ENCODE results near the gene NEXN. TPM values are rescaled to one million over a fixed set of nuclear protein-coding genes. Genes with fewer than 3 reads are reported as not detected.
A peak's percentile ranks its signal among the peaks of the same experiment; 100 is the strongest.
"Not testable (repeated sequence)": the region's sequence is repeated elsewhere in the genome, so short reads cannot be mapped to it uniquely, and the experiment has no call there.

Gene NEXN
- total RNA-seq, 4 donors from 2014 or later: 0.76 to 34.1 (median 8.2) TPM

DNA sequence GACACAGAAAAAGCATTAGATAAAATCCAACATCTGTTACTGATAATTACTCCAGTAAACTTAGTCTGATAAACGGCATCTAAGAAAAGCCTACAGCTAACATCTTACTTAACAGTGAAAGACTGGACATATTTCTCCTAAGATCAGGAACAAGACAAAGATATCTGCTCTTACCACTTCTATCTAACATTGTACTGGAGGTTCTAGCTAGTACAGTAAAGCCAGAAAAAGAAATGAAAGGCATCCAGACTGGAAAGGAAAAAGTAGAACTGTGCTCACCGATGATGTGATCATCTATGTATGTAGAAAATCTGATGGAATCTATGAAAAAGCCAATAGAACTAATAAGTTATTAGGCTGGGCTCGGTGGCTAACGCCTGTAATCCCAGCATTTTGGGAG, 21.7 kb downstream of the NEXN start:
- 86 to 87% methylated on average over 4 of the region's 4 CpGs for WGBS, 2 donors
- Histone ChIP-seq H3K36me3 (no peaks in the 10 kb centered on the region), H3K4me1 (no peaks in the 10 kb centered on the region), H3K9me3 (no peaks in the 10 kb centered on the region), H3K27me3 (no peaks in the 10 kb centered on the region), H3K4me3 (no peak overlapping the region), H3K27ac (no peak overlapping the region)
- no peak for DNase-seq
- intact Hi-C loops (cut with DNase I): no loop called here
- TF ChIP-seq, protein P1, sequence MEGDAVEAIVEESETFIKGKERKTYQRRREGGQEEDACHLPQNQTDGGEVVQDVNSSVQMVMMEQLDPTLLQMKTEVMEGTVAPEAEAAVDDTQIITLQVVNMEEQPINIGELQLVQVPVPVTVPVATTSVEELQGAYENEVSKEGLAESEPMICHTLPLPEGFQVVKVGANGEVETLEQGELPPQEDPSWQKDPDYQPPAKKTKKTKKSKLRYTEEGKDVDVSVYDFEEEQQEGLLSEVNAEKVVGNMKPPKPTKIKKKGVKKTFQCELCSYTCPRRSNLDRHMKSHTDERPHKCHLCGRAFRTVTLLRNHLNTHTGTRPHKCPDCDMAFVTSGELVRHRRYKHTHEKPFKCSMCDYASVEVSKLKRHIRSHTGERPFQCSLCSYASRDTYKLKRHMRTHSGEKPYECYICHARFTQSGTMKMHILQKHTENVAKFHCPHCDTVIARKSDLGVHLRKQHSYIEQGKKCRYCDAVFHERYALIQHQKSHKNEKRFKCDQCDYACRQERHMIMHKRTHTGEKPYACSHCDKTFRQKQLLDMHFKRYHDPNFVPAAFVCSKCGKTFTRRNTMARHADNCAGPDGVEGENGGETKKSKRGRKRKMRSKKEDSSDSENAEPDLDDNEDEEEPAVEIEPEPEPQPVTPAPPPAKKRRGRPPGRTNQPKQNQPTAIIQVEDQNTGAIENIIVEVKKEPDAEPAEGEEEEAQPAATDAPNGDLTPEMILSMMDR (IDR thresholded peaks at IDR 0.05): no peak
- TF ChIP-seq POLR2A (IDR thresholded peaks at IDR 0.05): no peak

DNA sequence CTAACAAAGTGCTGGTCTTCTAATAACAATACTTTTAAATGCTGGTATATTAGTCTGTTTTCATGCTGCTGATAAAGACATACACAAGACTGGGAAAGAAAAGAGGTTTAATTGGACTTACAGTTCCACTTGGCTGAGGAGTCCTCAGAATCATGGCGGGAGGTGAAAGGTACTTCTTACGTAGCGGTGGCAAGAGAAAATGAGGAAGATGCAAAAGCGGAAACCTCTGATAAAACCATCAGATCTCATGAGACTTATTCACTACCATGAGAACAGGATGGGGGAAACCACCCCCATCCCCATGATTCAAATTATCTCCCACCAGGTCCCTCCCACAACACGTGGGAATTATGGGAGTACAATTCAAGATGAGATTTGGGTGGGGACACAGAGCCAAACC, 30.5 kb downstream of the NEXN start:
- H3K4me1 ChIP-seq; H3K27me3 ChIP-seq; H3K27ac ChIP-seq; H3K36me3 ChIP-seq; intact Hi-C loops (cut with DNase I); H3K4me3 ChIP-seq; DNase-seq; H3K9me3 ChIP-seq: not testable (repeated sequence)
- WGBS, 2 donors: 83 to 85% methylated on average over 5 of the region's 5 CpGs

DNA sequence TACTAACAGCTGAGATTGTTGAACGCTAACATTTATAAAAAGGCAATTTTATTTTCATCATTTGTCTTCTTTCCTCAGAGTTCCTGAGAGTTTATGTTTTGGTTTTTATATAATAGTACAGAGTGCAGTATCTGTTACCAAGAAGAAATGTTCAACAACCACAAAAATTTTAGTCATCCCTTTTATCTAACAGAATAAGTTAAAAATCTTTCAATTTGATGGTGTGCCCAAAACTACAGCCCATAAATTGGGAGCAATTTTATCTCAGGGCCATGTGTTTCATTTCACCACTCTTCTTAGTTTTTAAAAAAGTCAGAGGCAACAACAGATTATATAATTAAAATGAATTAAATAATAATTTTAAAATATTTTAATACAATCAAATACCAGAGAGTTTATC, 37.1 kb downstream of the NEXN start:
- no peak overlapping the region for H3K27ac ChIP-seq
- no peaks in the 10 kb centered on the region for H3K9me3 ChIP-seq
- TF ChIP-seq, protein P1 (IDR thresholded peaks at IDR 0.05): no peak
- TF ChIP-seq POLR2A (IDR thresholded peaks at IDR 0.05): no peak
- no peak overlapping the region for H3K4me3 ChIP-seq
- 36 to 74% methylated on average over 1 of the region's 1 CpG for WGBS, 2 donors
- intact Hi-C loops (cut with DNase I): no loop called here
- no peak for DNase-seq
- no peaks in the 10 kb centered on the region for H3K4me1 ChIP-seq
- no peaks in the 10 kb centered on the region for H3K27me3 ChIP-seq
- peaks cover 0 to 13% (median 0%) of the 10 kb centered on the region in 3 donors for H3K36me3 ChIP-seq

DNA sequence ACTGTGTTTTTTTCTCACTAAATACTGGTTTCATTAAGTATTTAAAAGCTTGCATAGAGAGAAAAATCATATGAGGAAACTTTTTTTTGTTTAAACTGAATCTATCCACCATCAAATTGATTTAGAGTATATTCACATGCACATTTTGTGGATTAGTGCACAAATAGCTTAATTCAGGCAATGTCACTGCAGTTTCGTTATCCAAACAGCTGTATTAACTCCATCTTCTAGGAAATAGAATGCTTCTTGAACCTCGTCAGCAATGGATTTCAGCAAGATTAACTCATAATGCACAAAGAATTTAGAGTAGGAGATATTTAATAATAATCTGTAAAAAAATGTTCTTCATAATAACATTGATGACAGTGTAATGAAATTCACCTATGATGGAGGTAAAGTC, 37.5 kb downstream of the NEXN start:
- Histone ChIP-seq H3K4me3 (no peak overlapping the region), H3K27ac (no peak overlapping the region), H3K9me3 (no peaks in the 10 kb centered on the region), H3K27me3 (no peaks in the 10 kb centered on the region), H3K36me3 (peaks cover 0 to 14% (median 0%) of the 10 kb centered on the region in 3 donors), H3K4me1 (no peaks in the 10 kb centered on the region)
- 51% methylated on average over 2 of the region's 2 CpGs for WGBS, 2 donors
- intact Hi-C loops (cut with DNase I): no loop called here
- TF ChIP-seq, protein P1 (IDR thresholded peaks at IDR 0.05): no peak
- no peak for TF ChIP-seq POLR2A (IDR thresholded peaks at IDR 0.05)
- DNase-seq: no peak

DNA sequence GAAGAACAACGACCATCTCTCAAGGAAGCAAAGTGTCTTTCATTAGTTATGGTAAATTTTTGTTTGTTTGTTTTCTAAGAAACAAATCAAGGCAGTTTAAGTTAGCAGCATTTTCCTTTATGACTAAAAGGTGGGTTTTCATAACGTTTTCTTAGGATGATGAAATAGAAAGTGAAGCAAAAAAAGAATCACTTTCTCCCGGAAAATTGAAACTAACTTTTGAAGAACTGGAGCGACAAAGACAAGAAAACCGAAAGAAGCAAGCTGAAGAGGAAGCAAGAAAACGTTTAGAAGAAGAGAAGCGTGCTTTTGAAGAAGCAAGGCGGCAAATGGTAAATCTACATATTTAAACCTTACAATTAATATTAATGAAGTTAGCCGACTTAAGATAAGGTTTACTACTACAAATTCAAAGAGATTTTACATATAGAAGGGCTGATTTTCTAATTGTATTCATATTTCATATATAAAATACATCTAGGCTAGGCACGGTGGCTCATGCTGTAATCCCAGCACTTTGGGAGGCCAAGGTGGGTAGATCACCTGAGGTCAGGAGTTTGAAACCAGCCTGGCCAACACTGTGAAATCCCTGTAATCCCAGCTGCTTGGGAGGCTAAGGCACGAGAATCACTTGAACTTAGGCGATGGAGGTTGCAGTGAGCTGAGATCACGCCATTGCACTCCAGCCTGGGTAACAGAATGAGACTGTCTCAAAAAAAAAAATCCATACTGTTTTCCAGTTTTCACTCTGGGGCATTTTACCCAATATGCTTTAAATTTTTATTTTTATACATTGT, 38.3 kb downstream of the NEXN start:
- 54 to 58% methylated on average over 13 of the region's 13 CpGs for WGBS, 2 donors
- H3K36me3 ChIP-seq: peaks cover 0 to 14% (median 0%) of the 10 kb centered on the region in 3 donors
- H3K4me3 ChIP-seq: peak overlapping the region in 1 of 4 donors; percentile 10
- no peaks in the 10 kb centered on the region for H3K9me3 ChIP-seq
- H3K27ac ChIP-seq: no peak overlapping the region
- no peak for TF ChIP-seq POLR2A (IDR thresholded peaks at IDR 0.05)
- TF ChIP-seq, protein P1 (IDR thresholded peaks at IDR 0.05): no peak
- intact Hi-C loops (cut with DNase I): no loop called here
- no peak for DNase-seq
- H3K4me1 ChIP-seq: no peaks in the 10 kb centered on the region
- H3K27me3 ChIP-seq: no peaks in the 10 kb centered on the region
